GM21825 (cell line): ENCODE data around the gene CWC15.
"Not testable (repeated sequence)": the region's sequence is repeated elsewhere in the genome, so short reads cannot be mapped to it uniquely, and the experiment has no call there.

Experiments
- ATAC-seq: cut with Tn5 transposase; IDR thresholded peaks from one replicate; pipeline ENCODE4 v1.9.1; 2021; ENCODE audit warnings: mild to moderate bottlenecking, moderate library complexity; ENCODE audit not compliant: unreplicated experiment

The CWC15 gene

DNA sequence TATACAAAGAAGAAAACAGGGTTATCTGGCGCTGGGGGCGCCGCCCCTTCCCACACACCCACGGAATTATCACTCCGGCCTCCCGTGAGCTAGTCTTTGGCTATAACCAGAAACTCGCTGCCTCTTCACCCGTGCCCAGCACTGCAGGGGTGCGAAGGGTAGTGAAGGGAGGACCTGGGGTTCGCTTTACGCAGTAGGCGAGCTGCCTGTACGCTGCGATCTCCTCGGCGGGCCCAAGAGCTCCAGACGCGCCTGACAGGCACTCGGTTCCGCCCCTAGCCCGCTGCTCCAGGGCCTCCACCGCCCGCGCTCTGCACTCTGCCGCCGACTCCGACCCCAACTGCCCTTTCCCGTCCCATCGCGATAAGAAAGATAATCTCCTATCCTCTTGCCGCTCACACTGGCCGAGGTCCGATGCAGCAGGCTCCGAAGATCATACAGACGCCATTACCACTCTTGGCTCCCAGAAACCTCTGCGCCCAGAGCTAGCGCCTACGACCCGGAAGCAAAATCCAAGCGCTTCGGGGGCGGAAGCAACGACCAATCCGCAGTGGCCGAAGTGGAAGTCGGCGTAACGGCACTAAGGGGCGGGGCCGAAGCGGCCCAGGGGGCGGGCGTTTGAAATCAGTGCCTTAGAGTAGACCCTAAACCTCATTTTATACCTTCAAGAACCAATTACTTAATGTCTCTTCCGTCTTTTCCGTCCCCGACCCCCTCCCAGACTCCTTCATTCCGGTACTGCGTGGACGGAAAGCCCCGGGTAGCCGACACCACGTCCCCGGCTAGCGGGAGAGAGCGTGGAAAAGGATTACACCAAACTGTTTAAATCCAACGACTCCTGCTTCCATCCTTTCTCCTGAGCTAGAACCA is at the start of gene CWC15, which contains the start of gene KDM4D:
CWC15 (minus strand) TSS at position 458 of the 870 bp plus-strand sequence. CDS start 1,371 bp downstream, outside the sequence.
KDM4D (plus strand) TSS at position 611 of the 870 bp plus-strand sequence. CDS start 23,664 bp downstream, outside the sequence.
- peak; percentile 100 for ATAC-seq

GRCh38 chr11:95021468-95021867 is 48.1 kb upstream of the CWC15 start:
- not testable (repeated sequence) for ATAC-seq

DNA sequence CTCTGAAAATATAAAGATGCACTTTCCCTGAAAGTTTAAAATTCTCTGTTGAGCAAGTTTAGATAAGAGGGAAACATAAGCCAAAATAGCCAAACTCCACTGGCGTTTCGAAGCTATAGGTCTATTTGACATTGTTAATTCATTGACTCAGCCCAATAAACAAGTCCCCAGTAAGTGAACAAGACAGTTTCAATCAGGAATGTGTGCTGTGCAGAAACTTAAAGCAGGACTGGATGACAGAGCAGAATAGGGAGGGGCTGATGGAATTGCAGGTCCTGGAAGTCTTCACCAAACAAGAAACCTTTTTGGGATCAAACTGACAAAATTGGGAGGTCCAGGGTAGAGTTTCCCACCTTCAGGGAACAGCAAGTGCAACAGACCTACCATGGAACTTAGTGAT is 42.8 kb upstream of the CWC15 start:
- no peak for ATAC-seq

DNA sequence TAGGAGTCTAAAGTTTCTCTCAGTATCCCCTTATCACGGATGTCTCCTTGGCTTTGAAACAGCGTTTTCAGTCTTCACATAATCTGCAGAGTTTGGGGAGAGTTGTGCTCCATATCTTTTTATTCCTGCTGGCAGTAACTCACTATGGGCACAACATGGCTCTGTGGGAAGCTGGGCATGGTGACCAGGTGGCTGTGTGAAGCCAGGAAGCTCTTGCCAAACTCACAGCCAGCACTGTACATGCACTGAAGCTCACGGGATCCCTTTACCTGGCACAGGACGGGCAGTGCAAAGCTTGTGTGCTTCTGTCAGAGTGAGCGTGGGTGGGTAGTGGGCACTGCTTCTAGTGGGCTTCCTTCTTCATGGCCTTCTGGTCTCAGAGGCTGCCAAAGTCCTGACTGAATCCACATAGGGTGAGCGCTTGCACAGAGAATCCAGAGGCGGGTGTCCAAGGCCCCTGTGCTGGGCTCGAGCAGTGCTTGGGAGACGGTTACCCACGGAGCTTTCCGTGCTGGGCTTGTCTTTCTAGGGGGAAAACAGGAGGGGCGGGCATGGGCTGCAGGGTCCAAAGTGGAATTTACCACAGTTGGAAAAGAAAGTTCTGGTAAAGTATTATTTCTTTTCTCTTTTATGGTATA is 40.9 kb upstream of the CWC15 start:
- no peak for ATAC-seq

DNA sequence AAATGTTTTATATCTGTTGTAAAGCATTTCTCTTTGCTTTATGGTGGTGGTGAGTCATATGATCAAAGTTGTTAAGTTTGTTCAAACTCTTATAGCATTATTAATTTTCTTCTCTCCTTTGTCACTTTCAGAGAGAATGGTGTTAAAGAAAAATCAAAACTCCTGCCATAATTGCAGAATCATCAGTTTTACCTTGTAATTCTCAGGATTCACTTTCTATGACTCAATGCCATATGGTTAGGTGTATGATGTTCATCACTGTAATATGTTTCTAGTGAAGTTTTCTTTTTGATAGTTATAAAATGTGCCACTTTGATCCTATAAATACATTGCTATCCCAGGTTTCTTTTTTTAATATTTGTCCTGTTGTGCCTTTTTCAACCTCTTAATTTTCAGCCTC is 38.0 kb upstream of the CWC15 start:
- ATAC-seq: no peak

- ATAC-seq: no peak
These were observed 32.3 kb upstream of the CWC15 start for GRCh38 chr11:95005642-95006041.

DNA sequence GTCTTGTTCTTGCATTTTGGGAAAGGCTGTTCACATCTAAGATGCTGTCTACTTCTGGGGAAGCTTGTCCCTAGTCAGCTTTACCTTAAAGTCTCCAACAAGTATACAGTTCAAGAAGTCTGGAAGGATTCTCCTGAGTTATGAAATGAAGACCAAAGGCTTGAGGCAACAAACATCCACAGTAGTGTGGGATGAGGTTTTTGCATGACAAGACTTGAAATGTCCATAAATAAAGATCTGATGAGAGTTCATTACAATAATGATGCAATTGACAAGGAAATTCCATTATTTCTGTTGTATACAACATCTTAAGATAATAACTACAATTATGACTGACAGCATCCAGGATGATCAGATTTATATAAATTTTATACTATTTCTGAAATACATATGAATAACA is 30.4 kb upstream of the CWC15 start:
- ATAC-seq: no peak

GRCh38 chr11:94998285-94998684 is 24.9 kb upstream of the CWC15 start:
- ATAC-seq: no peak

- ATAC-seq: no peak
These were observed 24.1 kb upstream of the CWC15 start for GRCh38 chr11:94997437-94997836.

DNA sequence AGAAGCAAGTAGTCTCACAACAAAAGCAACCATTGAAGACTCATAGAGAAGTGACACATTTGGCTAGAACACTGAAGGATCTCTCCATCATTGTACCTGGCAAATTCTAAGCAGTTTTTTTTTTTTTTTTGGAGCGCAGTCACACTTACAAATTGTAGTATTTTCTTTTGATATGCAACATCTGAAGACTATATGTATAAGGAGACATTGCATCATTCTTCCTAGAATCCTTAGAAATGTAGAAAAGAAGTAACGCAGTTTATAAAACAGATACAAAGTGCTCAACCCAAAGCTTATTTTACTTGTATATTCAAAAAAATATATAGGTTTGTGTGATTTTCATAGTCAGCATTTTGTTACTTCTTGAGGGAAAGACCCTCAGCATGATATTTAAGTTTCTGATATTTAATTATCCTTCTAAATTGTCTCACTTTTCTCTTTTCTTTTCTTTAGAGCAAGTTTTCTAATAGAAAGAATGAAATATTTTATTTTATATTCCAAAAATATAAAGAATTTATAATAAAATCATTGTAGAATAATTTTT is 20.1 kb upstream of the CWC15 start:
- ATAC-seq: no peak

- ATAC-seq: no peak
These were observed 15.4 kb upstream of the CWC15 start for GRCh38 chr11:94988748-94989147.

- no peak for ATAC-seq
These were observed 14.0 kb upstream of the CWC15 start for GRCh38 chr11:94987378-94987777.

DNA sequence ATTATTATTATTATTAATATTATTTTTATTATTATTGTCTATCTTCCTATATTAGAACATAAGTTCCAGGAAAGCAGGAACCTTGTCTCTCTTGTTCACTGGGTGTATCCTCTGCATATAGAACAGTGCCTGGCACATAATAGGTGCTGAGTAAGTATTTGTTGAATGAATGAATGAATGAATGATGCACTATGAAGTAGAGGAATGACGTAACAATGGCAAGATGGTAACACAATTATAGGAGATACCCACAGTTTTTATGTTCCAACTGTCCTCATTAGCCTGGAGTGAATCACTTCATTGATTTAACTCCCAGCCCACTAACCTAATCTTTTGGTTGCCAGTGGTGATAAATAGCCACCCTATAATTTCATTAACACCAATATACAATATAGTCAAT is 2.2 kb upstream of the CWC15 start:
- no peak for ATAC-seq

DNA sequence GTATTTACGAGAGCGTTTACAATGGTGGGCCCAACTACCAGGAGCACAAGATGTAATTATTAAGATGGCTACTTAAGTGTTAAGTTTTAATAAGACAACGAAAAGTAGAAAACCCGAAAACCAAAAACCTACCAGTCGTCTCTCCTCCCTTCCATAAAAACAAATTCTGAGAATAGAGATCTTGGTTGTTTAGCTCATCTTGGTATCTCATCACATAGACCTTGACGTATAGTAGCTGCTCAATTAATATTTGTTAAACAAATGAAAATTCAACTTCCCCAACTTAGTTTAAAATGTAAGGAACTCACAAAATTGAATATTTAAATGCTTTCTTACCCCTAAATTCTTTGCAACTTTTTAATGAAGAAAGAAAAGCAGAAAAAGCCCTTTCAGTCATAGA is 822 bp upstream of the CWC15 start:
- ATAC-seq: no peak

DNA sequence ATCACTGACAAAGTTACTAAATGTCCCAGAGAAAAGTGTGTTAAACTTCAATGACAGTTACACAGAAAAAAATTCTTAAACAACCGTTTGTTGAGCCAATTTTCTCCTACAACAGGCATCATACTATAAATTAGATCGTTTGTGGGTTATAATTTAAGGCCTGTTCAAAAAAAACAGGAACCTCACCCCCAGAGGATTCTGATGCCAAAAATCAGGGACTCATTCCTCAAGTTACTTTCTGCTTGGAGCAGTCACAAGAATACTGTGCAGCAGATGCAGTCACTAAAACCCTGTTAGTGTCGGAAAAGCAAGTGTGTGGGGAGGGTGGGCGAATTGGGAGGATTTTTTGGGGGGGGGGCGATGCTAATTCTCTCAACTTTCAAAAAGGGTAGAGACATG is 657 bp downstream of the CWC15 start:
- no peak for ATAC-seq

GRCh38 chr11:94968334-94968958 is 4.9 kb downstream of the CWC15 start:
- no peak for ATAC-seq

- no peak for ATAC-seq
These were observed 8.4 kb downstream of the CWC15 start for GRCh38 chr11:94964934-94965333.

DNA sequence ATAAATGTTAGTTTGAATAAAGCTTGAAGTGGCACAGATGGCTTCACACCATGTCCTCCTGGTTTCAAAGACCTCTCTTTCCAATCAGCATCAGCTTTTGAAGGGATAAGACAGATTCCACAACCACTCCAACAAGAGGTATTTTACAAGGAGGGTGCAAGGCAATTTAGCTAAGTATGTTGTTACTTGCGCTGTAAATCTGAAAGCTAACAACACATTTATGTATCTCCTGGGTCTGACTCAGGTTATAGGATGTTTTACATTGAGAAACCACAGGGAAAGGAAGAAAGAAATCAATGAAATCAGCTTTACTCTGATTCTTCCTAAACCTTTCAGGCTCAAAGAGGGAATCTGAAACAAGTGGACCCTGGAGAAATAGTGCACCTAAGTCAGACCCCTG is 12.1 kb downstream of the CWC15 start:
- ATAC-seq: no peak

- ATAC-seq: no peak
These were observed 12.9 kb downstream of the CWC15 start for GRCh38 chr11:94960488-94960887.

- no peak for ATAC-seq
These were observed 14.2 kb downstream of the CWC15 start for GRCh38 chr11:94959179-94959578.

GRCh38 chr11:94958121-94958696 is 15.1 kb downstream of the CWC15 start:
- no peak for ATAC-seq
